NCI-H2196 treated with DMSO at 0.1 percent for 48 hours (cell line): ENCODE data around the gene TTYH2.

Experiments used
- DNase-seq: peaks from one replicate; lab custom pipeline; 2025; ENCODE audit not compliant: unreplicated experiment; lab: John Stamatoyannopoulos, UW

Gene TTYH2

GRCh38 chr17:74282587-74283370 is 69.4 kb downstream of the TTYH2 start:
- no peak for DNase-seq

GRCh38 chr17:74283371-74283673 is 70.0 kb downstream of the TTYH2 start:
- DNase-seq = no peak

GRCh38 chr17:74287031-74287602 is 73.7 kb downstream of the TTYH2 start:
- DNase-seq = no peak

- DNase-seq = no peak
Observed at GRCh38 chr17:74288785-74289184, 75.4 kb downstream of the TTYH2 start.

- DNase-seq = no peak
Observed at GRCh38 chr17:74289688-74290087, 76.3 kb downstream of the TTYH2 start.

- DNase-seq = no peak
Observed at GRCh38 chr17:74290340-74290739, 77.0 kb downstream of the TTYH2 start.

- DNase-seq = no peak
Observed at GRCh38 chr17:74292495-74292894, 79.1 kb downstream of the TTYH2 start.

DNA sequence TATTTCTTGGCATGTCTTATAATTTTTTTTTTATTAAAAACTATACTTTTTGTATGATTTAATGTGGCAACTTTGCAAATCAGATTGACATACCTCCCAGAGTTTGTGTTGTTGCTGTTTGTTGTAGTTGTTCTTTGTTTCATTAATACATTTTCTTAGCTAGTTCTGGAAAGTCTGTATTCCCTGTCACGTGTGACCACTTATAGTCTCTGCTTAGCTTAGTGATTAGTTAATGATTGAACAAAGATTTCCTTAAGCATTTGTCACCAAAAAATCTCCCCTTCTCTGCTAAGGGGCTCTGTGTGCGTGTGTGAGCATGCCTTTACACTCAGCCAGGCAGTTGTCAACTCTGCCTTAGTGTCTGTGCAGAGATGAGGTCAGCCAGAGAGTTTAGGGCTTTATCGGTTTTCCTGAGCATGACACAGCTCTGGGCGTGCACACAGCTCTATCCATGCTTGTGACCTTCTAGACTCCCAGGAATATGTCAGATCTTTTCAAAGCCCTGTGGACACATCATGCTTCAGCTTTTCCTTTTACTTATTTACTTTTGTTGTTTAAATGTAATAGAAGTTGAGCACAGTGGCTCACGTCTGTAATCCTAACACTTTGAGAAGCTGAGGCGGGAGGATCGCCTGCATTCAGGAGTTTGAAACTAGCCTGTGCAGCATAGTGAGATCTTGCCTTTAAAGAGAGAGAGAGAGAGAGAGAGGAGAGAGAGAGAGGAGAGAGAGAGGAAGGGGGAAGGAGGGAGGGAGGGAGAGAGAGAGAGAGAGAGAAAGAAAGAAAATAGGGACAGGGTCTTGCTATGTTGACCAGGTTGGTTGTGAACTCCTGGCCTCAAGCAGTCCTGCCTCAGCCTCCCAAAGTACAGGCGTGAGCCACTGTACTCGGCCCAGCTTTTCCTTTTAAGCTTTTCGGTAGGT is 82.5 kb downstream of the TTYH2 start:
- DNase-seq = no peak

- DNase-seq = no peak
Observed at GRCh38 chr17:74296548-74296936, 83.2 kb downstream of the TTYH2 start.

GRCh38 chr17:74297941-74298340 is 84.6 kb downstream of the TTYH2 start:
- no peak for DNase-seq

DNA sequence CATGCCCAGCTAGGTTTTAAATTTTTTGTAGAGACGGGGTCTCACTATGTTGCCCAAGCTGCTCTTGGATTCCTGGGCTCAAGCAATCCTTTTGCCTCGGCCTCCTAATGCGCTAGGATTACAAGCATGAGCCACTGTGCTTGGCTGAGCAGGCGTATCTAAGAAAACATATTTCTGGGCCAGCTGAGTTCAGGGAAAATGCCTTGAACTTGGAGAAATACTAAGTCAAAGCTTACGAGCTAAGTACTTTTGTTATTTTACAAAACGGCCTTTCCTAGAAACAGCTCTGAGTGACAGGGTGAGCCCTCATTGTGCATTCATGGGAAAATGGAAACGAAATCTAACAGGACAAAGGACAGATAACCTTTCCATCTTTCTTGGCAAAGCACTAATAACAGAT is 85.4 kb downstream of the TTYH2 start:
- no peak for DNase-seq

DNA sequence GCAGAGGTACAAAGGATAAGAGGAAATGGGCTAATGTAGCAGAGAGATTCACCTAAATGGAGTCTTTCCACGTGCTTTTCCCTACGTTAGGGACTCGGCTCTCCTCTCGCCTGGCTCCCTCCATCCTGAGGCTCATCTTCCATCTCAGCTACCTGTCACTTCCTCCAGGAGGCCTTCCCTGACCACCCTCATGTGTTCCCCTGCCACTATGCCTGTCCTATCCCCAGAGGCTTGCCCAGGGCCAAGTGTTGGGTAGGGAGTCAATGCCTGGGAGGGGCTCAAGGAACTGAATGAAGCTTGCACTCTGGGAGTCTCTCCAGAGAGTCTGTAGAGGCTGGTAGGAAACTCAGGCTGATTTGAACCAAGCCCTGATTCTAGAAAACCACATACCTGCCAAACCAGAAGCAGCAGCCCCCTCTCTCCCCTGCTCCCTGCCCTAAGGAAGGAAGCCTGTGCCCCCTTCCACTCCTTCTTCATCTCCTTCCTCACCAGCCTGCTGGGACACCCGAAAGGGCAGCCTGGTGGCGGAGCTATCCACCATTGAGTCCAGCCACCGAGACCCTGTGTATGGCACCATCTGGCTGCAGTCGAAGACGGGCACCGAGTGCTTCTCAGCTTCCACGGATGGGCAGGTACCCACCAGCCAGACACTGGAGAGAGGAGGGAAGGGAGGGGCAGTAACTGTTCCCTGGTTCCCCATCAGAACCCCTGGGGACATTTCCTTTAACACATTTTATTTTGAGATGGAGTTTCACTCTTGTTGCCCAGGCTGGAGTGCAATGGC is 86.0 kb downstream of the TTYH2 start:
- no peak for DNase-seq

DNA sequence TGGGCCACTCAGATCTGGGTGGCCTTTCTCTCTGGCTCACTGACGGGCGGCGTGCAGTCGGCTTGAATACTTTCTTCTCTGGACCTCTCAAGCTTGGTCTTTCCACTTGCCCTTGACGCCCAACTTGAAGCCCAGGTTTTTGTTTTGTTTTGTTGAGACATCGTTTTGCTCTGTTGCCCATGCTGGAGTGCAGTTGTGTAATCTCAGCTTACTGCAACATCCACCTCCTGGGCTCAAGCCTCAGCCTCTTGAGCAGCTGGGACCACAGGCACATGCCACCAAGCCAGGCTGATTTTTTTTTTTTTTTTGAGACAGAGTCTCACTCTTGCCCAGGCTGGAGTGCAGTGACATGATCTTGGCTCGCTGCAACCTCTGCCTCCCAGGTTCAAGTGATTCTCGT is 89.9 kb downstream of the TTYH2 start:
- DNase-seq = no peak

DNA sequence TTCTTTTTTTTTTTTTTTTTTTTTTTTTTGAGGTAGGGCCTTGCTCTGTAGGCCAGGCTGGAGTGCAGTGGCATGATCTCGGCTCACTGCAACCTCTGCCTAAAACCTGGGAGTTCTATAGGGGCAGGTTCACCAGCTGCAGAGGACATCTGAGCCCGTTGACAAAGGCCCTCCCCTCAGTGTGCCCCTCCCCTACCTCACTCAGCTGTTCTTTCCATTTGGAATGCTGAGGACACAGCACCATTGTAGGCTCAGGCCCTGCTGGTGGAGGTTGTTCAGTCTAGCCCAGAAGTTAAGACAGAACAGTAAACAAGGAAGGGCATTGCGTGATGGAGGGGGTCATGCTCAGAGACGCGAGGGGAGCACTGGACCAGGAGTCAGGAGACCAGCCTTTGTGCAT is 90.8 kb downstream of the TTYH2 start:
- DNase-seq = no peak

DNA sequence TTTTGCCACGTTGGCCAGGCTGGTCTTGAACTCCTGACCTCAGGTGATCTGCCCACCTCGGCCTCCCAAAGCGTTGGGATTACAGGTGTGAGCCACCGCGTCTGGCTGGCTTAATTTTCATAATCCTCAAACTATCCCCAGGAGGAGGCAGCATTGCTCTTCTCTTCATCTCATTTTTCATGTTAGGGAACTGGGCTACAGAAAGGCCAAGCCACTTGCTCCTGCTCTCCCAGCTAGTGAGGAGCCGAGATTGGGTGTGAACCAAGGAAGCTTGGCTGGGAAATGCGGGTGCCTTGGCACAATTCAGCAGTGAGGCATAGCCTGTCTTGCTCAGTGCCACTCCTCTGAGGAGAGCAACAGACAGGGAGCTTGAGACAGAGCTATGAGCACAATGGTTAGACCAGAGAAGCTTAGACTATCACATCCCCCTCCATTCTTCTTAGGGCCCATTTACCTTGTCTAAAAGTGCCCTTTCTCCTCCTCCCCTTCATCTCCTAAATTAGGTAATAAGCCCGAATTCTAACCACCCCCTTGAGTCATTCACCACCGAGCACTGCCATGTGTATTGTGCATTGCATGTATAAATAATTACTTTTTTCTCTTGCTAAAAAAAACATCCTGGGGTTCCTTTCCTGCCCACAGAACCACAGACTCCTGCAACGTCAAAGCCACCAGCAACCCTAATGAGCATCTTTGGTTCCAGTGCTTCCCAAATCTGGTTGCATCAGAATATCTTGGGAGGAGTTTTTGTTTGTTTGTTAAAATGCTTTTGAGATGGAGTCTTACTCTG is 92.7 kb downstream of the TTYH2 start:
- no peak for DNase-seq

GRCh38 chr17:74307984-74308773 is 94.8 kb downstream of the TTYH2 start:
- no peak for DNase-seq

DNA sequence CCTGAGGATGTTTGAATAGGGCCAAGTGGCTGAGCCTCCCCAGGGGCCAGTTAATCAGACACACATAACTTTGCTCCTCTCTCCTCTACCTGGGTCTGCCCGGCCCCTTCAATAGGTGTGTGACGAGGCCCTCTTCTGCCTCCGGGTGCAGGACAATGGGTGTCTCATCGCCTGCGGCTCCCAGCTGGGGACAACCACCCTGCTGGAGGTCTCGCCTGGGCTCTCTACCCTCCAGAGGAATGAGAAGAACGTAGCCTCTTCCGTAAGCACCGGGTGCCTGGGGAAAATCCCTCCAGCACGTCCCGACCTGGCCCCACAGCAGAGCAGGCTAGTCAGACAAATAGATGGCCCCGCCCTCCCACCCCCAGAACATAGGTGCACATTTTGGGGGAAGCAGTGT is 96.5 kb downstream of the TTYH2 start:
- no peak for DNase-seq
